ENCODE measurements around the gene STK38L. TPM values are rescaled to one million over a fixed set of nuclear protein-coding genes. Genes with fewer than 3 reads are reported as not detected.

Gene STK38L
- total and polyA plus RNA-seq, 2 of the 8 experiments (the other 6 are each of a cell fraction or from before 2014, with no cell fraction given), result 8.1 to 63.6 TPM

- DNase-seq (ENCODE audit: low read depth in 1 of 2, low spot score in 2 of 2) (no peak), FAIRE-seq (no peak)
- no peak overlapping the region for H3K27ac ChIP-seq (ENCODE audit: low read depth, low read length)
- no peaks in the 10 kb centered on the region for H3K23me2 ChIP-seq (ENCODE audit: low read depth, low read length)
- no peak for TF ChIP-seq RNF2 (IDR thresholded peaks at IDR 0.05; ENCODE audit: borderline replicate concordance, low read depth, low read length, missing control alignments, poor library complexity, severe bottlenecking)
- TF ChIP-seq CHD2 (IDR thresholded peaks at IDR 0.05; ENCODE audit: low read length), result no peak
- TF ChIP-seq, protein P1, sequence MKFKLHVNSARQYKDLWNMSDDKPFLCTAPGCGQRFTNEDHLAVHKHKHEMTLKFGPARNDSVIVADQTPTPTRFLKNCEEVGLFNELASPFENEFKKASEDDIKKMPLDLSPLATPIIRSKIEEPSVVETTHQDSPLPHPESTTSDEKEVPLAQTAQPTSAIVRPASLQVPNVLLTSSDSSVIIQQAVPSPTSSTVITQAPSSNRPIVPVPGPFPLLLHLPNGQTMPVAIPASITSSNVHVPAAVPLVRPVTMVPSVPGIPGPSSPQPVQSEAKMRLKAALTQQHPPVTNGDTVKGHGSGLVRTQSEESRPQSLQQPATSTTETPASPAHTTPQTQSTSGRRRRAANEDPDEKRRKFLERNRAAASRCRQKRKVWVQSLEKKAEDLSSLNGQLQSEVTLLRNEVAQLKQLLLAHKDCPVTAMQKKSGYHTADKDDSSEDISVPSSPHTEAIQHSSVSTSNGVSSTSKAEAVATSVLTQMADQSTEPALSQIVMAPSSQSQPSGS (IDR thresholded peaks at IDR 0.05; ENCODE audit: low read length), result no peak
- no peak for TF ChIP-seq TAF7 (optimal IDR thresholded peaks at IDR 0.05; ENCODE audit: borderline replicate concordance, low read depth, low read length)
- TF ChIP-seq HDAC2 (IDR thresholded peaks at IDR 0.05; ENCODE audit: borderline replicate concordance in 1 of 2, low read depth in 2 of 2, low read length in 2 of 2), result no peak
- no peak overlapping the region for H3K23ac ChIP-seq (ENCODE audit: insufficient read length)
- H3K27me3 ChIP-seq (replicated peaks in 1 of 4; ENCODE audit: control insufficient read depth in 3 of 4, extremely low read depth in 1 of 4, insufficient read depth in 3 of 4, low read length in 3 of 4), result no peaks in the 10 kb centered on the region
- no peak overlapping the region for H2BK120ac ChIP-seq (replicated peaks; ENCODE audit: low read depth, low read length)
- POLR2A ChIA-PET (ENCODE audit: partially characterized antibody), result no interaction called here
- H3K4me1 ChIP-seq (replicated peaks in 1 of 4; ENCODE audit: control insufficient read depth in 3 of 4, insufficient read depth in 4 of 4, low read length in 3 of 4), result no peaks in the 10 kb centered on the region
- H3K14ac ChIP-seq (ENCODE audit: insufficient read length), result no peak overlapping the region
- no peak overlapping the region for H3K4me3 ChIP-seq (ENCODE audit: extremely low read depth in 1 of 4, insufficient read depth in 2 of 4, low read depth in 3 of 4, low read length in 4 of 4)
- no peak overlapping the region for H3K56ac ChIP-seq (replicated peaks; ENCODE audit: insufficient read length, low read depth, low read length)
- no peak overlapping the region for H2BK5ac ChIP-seq (ENCODE audit: low read depth, low read length)
- no peak overlapping the region for H3K18ac ChIP-seq (ENCODE audit: extremely low read depth, low read length)
- H4K20me1 ChIP-seq (replicated peaks in 1 of 2; ENCODE audit: control insufficient read depth in 1 of 2, insufficient read depth in 2 of 2, low read length in 2 of 2), result no peaks in the 10 kb centered on the region
- H4K91ac ChIP-seq (replicated peaks; ENCODE audit: insufficient read length, low read length), result no peak overlapping the region
- H3K79me2 ChIP-seq (ENCODE audit: control insufficient read depth in 1 of 2, insufficient read depth in 2 of 2, low read length in 2 of 2), result no peaks in the 10 kb centered on the region
- no peak overlapping the region for H3K4me2 ChIP-seq (ENCODE audit: insufficient read depth in 1 of 2, low read depth in 2 of 2, low read length in 2 of 2)
- no peak overlapping the region for H3K9ac ChIP-seq (replicated peaks in 1 of 4; ENCODE audit: extremely low read depth in 1 of 4, low read depth in 3 of 4, low read length in 3 of 4)
- no peaks in the 10 kb centered on the region for H3K36me3 ChIP-seq (ENCODE audit: control insufficient read depth in 2 of 4, insufficient read depth in 4 of 4, low read length in 3 of 4)
- H3K9me3 ChIP-seq (ENCODE audit: insufficient read depth in 2 of 2, low read depth in 1 of 2, low read length in 1 of 2), result no peaks in the 10 kb centered on the region
- no peak overlapping the region for H3K4ac ChIP-seq (replicated peaks; ENCODE audit: insufficient read length, low read depth, low read length)
- 88% methylated on average over 4 of the region's 4 CpGs; no CpG with 5 or more reads in 1 of the 2 experiments for WGBS, 2 experiments (ENCODE audit: extremely low coverage in 1 of 2, insufficient coverage in 1 of 2, insufficient read length in 1 of 2, insufficient replicate concordance in 2 of 2, low coverage in 1 of 2, low lambda C conversion rate in 2 of 2, missing lambda C conversion rate in 1 of 2)
- H4K8ac ChIP-seq (ENCODE audit: extremely low read depth, insufficient read depth, low read length), result no peak overlapping the region
- H2BK12ac ChIP-seq (ENCODE audit: low read depth, low read length), result no peak overlapping the region
- no peak overlapping the region for H2BK15ac ChIP-seq (ENCODE audit: low read length)
- CTCF ChIA-PET (ENCODE audit: partially characterized antibody), result no interaction called here
- no peak overlapping the region for H2AK5ac ChIP-seq (ENCODE audit: low read depth, low read length)
- H2BK20ac ChIP-seq (ENCODE audit: low read length), result no peak overlapping the region
- H3K79me1 ChIP-seq (ENCODE audit: low read depth, low read length), result no peaks in the 10 kb centered on the region
- H4K5ac ChIP-seq (ENCODE audit: insufficient read length, low read depth, low read length), result no peak overlapping the region
- no peak overlapping the region for H2AFZ ChIP-seq (ENCODE audit: low read length)
Observed at GRCh38 chr12:27220055-27220987, 23.8 kb upstream of the STK38L start.

All from H1 (cell line).